SK-N-SH (cell line): ENCODE results near the gene KRTAP12-1. TPM values are rescaled to one million over a fixed set of nuclear protein-coding genes. Genes with fewer than 3 reads are reported as not detected.

Experiments
- CTCF ChIA-PET: fragments of 300-600, 350-600 bp; formaldehyde crosslinking; extraction: SDS; loops from one replicate; lab custom pipeline; 2021; lab: Yijun Ruan, JAX
- POLR2A ChIA-PET: fragments of 350-600 bp; sonication (Branson Sonifier 250); formaldehyde crosslinking; extraction: SDS; loops from one replicate; lab custom pipeline; 2020; ENCODE audit warnings: antibody characterized with exemption, inconsistent platforms; lab: Yijun Ruan, JAX
- DNase-seq: peaks from one replicate; pipeline ENCODE4 v3.0.0; 2012
- H2AFZ ChIP-seq: fragments of 200-600 bp; sonication (generic); 2 replicates; pipeline ENCODE4 v1.8.1; 2016; ENCODE audit warnings: antibody characterized with exemption, mild to moderate bottlenecking, low read depth
- H3F3A ChIP-seq: fragments of 200-600 bp; sonication (generic); replicated peaks from 2 replicates; pipeline ENCODE3; 2016; ENCODE audit warnings: antibody characterized with exemption, mild to moderate bottlenecking; ENCODE audit not compliant: insufficient read depth
- H3K27ac ChIP-seq, 2 experiments: fragments of 200-500 bp in 1 of 2; fragments of 200-600 bp in 1 of 2; sonication (Bioruptor generic) in 1 of 2; sonication (generic), shearing (Covaris generic) in 1 of 2; 2 replicates each; pipeline versions ENCODE4 v1.5.1 to v1.6.1; 2014 to 2016; ENCODE audit warnings: low read depth in 2 of 2, inconsistent platforms in 1 of 2, low read length in 1 of 2, mild to moderate bottlenecking in 1 of 2, mixed read lengths in 1 of 2
- H3K27me3 ChIP-seq: fragments of 200-600 bp; sonication (generic), shearing (Covaris generic); 2 replicates; pipeline ENCODE4 v1.6.1; 2016; ENCODE audit warnings: mixed run types; ENCODE audit not compliant: insufficient read depth
- H3K36me3 ChIP-seq, 2 experiments: fragments of 200-500 bp in 1 of 2; fragments of 200-600 bp in 1 of 2; sonication (Bioruptor generic) in 1 of 2; sonication (generic) in 1 of 2; replicated peaks in 1 of 2; 2 replicates each; pipeline versions ENCODE3 to v1.5.1; 2014 to 2016; ENCODE audit warnings: low read length in 1 of 2, mild to moderate bottlenecking in 1 of 2; ENCODE audit not compliant: insufficient read depth in 2 of 2, control insufficient read depth in 1 of 2
- H3K4me1 ChIP-seq, 2 experiments: fragments of 200-500 bp in 1 of 2; fragments of 200-600 bp in 1 of 2; sonication (Bioruptor generic) in 1 of 2; sonication (generic), shearing (Covaris generic) in 1 of 2; 2 replicates each; pipeline versions ENCODE4 v1.5.1 to v1.6.1; 2014 to 2016; ENCODE audit warnings: low read depth in 1 of 2, low read length in 1 of 2, mixed run types in 1 of 2; ENCODE audit not compliant: insufficient read depth in 2 of 2, control insufficient read depth in 1 of 2
- H3K4me2 ChIP-seq: fragments of 200-600 bp; sonication (generic), shearing (Covaris generic); 2 replicates; pipeline ENCODE4 v1.6.1; 2017; ENCODE audit warnings: mixed run types
- H3K4me3 ChIP-seq, 2 experiments: fragments of 200-500 bp in 1 of 2; fragments of 200-600 bp in 1 of 2; sonication (Bioruptor generic) in 1 of 2; sonication (generic), shearing (Covaris generic) in 1 of 2; 2 replicates each; pipeline versions ENCODE4 v1.5.1 to v1.8.1; 2014 to 2016; ENCODE audit warnings: low read depth in 2 of 2, inconsistent platforms in 1 of 2, low read length in 1 of 2, mild to moderate bottlenecking in 1 of 2, mixed read lengths in 1 of 2, moderate library complexity in 1 of 2
- H3K79me2 ChIP-seq: fragments of 200-600 bp; sonication (generic); 2 replicates; pipeline ENCODE4 v1.8.1; 2017; ENCODE audit warnings: mild to moderate bottlenecking; ENCODE audit not compliant: insufficient read depth
- H3K9ac ChIP-seq: fragments of 200-600 bp; sonication (generic); 2 replicates; pipeline ENCODE4 v1.6.1; 2017; ENCODE audit warnings: mixed run types
- H3K9me2 ChIP-seq: fragments of 200-600 bp; sonication (generic); 2 replicates; pipeline ENCODE4 v1.6.1; 2017; ENCODE audit warnings: mixed run types
- H3K9me3 ChIP-seq: fragments of 200-600 bp; sonication (generic); 2 replicates; pipeline ENCODE4 v1.6.1; 2017; ENCODE audit warnings: mixed run types, mild to moderate bottlenecking, moderate library complexity
- H4K20me1 ChIP-seq: fragments of 200-600 bp; sonication (generic); 2 replicates; pipeline ENCODE4 v1.6.1; 2017; ENCODE audit warnings: mild to moderate bottlenecking, mixed run types; ENCODE audit not compliant: insufficient read depth
- CHD2 ChIP-seq: fragments of 150-350 bp; IDR thresholded peaks from 2 replicates; pipeline ENCODE4 v1.6.1; 2018; ENCODE audit warnings: low read length; ENCODE audit not compliant: partially characterized antibody
- FOXJ3 ChIP-seq: sonication (generic); formaldehyde crosslinking; IDR thresholded peaks from 2 replicates; pipeline ENCODE4 v1.5.1; 2020; ENCODE audit warnings: mild to moderate bottlenecking, missing genetic modification reagents
- FOXM1 ChIP-seq: IDR thresholded peaks from 2 replicates; pipeline ENCODE4 v1.4.0; 2012; ENCODE audit warnings: low read depth, mild to moderate bottlenecking
- GATA2 ChIP-seq: sonication (generic); formaldehyde crosslinking; IDR thresholded peaks from 2 replicates; pipeline ENCODE4 v1.5.0; 2020; ENCODE audit warnings: mild to moderate bottlenecking, missing genetic modification reagents
- JUND ChIP-seq: IDR thresholded peaks from 2 replicates; pipeline ENCODE4 v1.4.0; 2012
- MEF2A ChIP-seq: IDR thresholded peaks from 2 replicates; pipeline ENCODE4 v1.4.0; 2012; ENCODE audit warnings: low read depth, borderline replicate concordance
- MXI1 ChIP-seq: IDR thresholded peaks from 2 replicates; pipeline ENCODE4 v1.6.1; 2012; ENCODE audit warnings: mild to moderate bottlenecking, low read depth, low read length, improper control_type of control experiment
- RXRA ChIP-seq: IDR thresholded peaks from 2 replicates; pipeline ENCODE4 v1.4.0; 2012; ENCODE audit warnings: low read depth, mild to moderate bottlenecking, borderline replicate concordance
- SMC3 ChIP-seq: IDR thresholded peaks from 2 replicates; pipeline ENCODE4 v1.6.1; 2012; ENCODE audit warnings: low read depth, low read length, improper control_type of control experiment
- TEAD4 ChIP-seq: IDR thresholded peaks from 2 replicates; pipeline ENCODE4 v1.4.0; 2012; ENCODE audit warnings: mild to moderate bottlenecking, borderline replicate concordance; ENCODE audit not compliant: insufficient read depth
- YY1 ChIP-seq: IDR thresholded peaks from 2 replicates; pipeline ENCODE4 v1.4.0; 2012; ENCODE audit warnings: low read depth, mild to moderate bottlenecking
- WGBS: methylation state at CpG from one replicate; pipeline ENCODE4 v1.1.6; 2017; ENCODE audit warnings: low lambda C conversion rate; 5-methylcytosine and 5-hydroxymethylcytosine counted together
- polyA plus RNA-seq, 3 experiments: library from polyadenylated mRNA; depleted of rRNA; stranded (reverse); fragments of >200 nt; gene quantifications; 2 replicates each; pipeline ENCODE4 v1.2.3, GENCODE V29; 2012
- TF ChIP-seq, protein P1 (sequence below): fragments of 150-350 bp; IDR thresholded peaks from 2 replicates; pipeline ENCODE4 v1.6.1; 2016; ENCODE audit warnings: mild to moderate bottlenecking, low read depth, low read length
- TF ChIP-seq, protein P2 (sequence below): IDR thresholded peaks from 2 replicates; pipeline ENCODE4 v1.4.0; 2012; ENCODE audit warnings: low read depth
- TF ChIP-seq, protein P3 (sequence below): fragments of 200-600 bp; sonication (generic); IDR thresholded peaks from 2 replicates; pipeline ENCODE4 v1.6.1; 2017; ENCODE audit warnings: antibody characterized with exemption, mild to moderate bottlenecking, moderate library complexity

KRTAP12-1 gene
- polyA plus RNA-seq, 1 of the 3 experiments (the other 2 are of a cell fraction) = not detected

DNA sequence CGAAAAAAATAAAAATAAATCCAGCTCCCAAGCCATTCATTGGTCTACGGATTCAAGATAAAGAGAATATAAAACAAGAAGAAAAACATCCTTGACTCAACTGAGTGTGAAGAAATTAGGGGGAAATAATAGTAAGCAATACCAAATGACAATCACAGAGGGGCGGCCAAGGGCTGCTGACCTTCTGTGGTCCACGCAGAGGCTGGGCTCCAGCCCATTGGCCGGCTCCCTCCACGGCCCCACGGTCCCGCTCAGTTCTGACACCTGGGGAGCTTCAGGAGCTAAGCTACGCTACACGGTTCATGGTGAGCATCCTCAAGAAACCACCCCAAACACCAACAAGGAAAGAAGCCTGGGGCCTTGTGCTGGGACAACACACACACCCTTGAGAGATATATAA is 14.6 kb upstream of the KRTAP12-1 start:
- Histone ChIP-seq H3K79me2 (no peaks in the 10 kb centered on the region), H3K4me1 (no peaks in the 10 kb centered on the region; a peak in 1 of 4 replicates), H3K4me3 (no peak overlapping the region), H3K36me3 (no peaks in the 10 kb centered on the region), H3K27ac (no peak overlapping the region), H4K20me1 (no peaks in the 10 kb centered on the region), H3K27me3 (peaks cover 56% of the 10 kb centered on the region), H2AFZ (no peak overlapping the region), H3F3A (no peaks in the 10 kb centered on the region), H3K9me2 (no peaks in the 10 kb centered on the region), H3K4me2 (no peak overlapping the region), H3K9me3 (0 out of 2 replicates have a peak, but pooled peaks cover 18% of the 10 kb centered on the region), H3K9ac (no peak overlapping the region)
- no peak for TF ChIP-seq MXI1
- TF ChIP-seq MEF2A = no peak
- no peak for TF ChIP-seq YY1
- TF ChIP-seq CHD2 = no peak
- no peak for TF ChIP-seq FOXM1
- TF ChIP-seq JUND = no peak
- no peak for TF ChIP-seq TEAD4
- TF ChIP-seq FOXJ3 (CRISPR knock-in tag) = no peak
- TF ChIP-seq RXRA = no peak
- TF ChIP-seq, protein P1, sequence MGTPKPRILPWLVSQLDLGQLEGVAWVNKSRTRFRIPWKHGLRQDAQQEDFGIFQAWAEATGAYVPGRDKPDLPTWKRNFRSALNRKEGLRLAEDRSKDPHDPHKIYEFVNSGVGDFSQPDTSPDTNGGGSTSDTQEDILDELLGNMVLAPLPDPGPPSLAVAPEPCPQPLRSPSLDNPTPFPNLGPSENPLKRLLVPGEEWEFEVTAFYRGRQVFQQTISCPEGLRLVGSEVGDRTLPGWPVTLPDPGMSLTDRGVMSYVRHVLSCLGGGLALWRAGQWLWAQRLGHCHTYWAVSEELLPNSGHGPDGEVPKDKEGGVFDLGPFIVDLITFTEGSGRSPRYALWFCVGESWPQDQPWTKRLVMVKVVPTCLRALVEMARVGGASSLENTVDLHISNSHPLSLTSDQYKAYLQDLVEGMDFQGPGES = no peak
- TF ChIP-seq GATA2 = no peak
- DNase-seq = peak; percentile 21
- WGBS = 28% methylated on average over 5 of the region's 10 CpGs
- ChIA-PET POLR2A (interaction anchor here (0.6 kb wide), 1 partner anchor 813 kb away, joined by 4 read pairs; no protein-coding TSS in a partner anchor), CTCF (interaction anchor here (1.0 kb wide), 1 partner anchor 16 kb away, joined by 3 read pairs; no protein-coding TSS in a partner anchor)

DNA sequence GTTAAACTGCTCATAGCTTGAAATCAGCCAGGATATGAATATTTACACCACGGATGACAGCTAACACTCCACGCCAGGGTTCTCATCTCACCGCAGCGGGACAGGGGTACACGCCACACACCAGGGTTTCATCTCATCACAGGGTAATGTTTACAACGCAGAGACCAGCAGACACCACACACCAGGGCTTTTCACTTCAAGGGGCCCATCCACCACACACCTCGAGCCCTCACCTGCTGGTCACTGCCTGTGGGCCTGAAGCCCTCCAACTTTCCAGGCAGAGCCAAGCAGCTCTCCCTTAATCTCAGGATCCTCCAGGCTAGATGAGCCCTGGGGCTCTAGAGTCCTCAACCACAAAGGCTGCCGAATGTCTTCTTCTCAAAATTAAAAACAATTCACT is 13.7 kb upstream of the KRTAP12-1 start:
- ChIA-PET POLR2A (no interaction called here), CTCF (interaction anchor here (0.7 kb wide), 1 partner anchor 16 kb away, joined by 3 read pairs; the partner anchor contains the start of gene TSPEAR)
- H3K27ac ChIP-seq = no peak overlapping the region
- no peak for DNase-seq
- peaks cover 47% of the 10 kb centered on the region for H3K27me3 ChIP-seq
- H4K20me1 ChIP-seq = no peaks in the 10 kb centered on the region
- no peak overlapping the region for H3K4me3 ChIP-seq
- H2AFZ ChIP-seq = no peak overlapping the region
- no peaks in the 10 kb centered on the region for H3K36me3 ChIP-seq
- H3K4me1 ChIP-seq = no peaks in the 10 kb centered on the region; a peak in 1 of 4 replicates
- TF ChIP-seq, protein P2, sequence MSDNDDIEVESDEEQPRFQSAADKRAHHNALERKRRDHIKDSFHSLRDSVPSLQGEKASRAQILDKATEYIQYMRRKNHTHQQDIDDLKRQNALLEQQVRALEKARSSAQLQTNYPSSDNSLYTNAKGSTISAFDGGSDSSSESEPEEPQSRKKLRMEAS = no peak
- TF ChIP-seq SMC3 = no peak
- TF ChIP-seq, protein P3, sequence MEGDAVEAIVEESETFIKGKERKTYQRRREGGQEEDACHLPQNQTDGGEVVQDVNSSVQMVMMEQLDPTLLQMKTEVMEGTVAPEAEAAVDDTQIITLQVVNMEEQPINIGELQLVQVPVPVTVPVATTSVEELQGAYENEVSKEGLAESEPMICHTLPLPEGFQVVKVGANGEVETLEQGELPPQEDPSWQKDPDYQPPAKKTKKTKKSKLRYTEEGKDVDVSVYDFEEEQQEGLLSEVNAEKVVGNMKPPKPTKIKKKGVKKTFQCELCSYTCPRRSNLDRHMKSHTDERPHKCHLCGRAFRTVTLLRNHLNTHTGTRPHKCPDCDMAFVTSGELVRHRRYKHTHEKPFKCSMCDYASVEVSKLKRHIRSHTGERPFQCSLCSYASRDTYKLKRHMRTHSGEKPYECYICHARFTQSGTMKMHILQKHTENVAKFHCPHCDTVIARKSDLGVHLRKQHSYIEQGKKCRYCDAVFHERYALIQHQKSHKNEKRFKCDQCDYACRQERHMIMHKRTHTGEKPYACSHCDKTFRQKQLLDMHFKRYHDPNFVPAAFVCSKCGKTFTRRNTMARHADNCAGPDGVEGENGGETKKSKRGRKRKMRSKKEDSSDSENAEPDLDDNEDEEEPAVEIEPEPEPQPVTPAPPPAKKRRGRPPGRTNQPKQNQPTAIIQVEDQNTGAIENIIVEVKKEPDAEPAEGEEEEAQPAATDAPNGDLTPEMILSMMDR = no peak
- no peak for TF ChIP-seq GATA2
- 32% methylated on average over 7 of the region's 8 CpGs for WGBS
- no peak overlapping the region for H3K9ac ChIP-seq
- H3K79me2 ChIP-seq = no peaks in the 10 kb centered on the region
- H3F3A ChIP-seq = no peaks in the 10 kb centered on the region
- no peaks in the 10 kb centered on the region for H3K9me2 ChIP-seq
- H3K4me2 ChIP-seq = no peak overlapping the region
- 0 out of 2 replicates have a peak, but pooled peaks cover 18% of the 10 kb centered on the region for H3K9me3 ChIP-seq
